Activated T-cell treated with anti-CD3 and anti-CD28 coated beads, Interleukin-2, amount 50 U/mL, for 24 hours (primary cell): ENCODE data around the gene NPNT.

Experiments
- DNase-seq: peaks from one replicate; pipeline ENCODE4 v3.0.0-alpha.2; 2020
- H3K27ac Mint-ChIP-seq: 2 replicates; pipeline ENCODE4 v1.8.0; 2020; ENCODE audit warnings: mild to moderate bottlenecking, mixed read lengths
- H3K27me3 Mint-ChIP-seq: 2 replicates; pipeline ENCODE4 v1.8.0; 2020; ENCODE audit warnings: mixed read lengths
- H3K36me3 Mint-ChIP-seq: 2 replicates; pipeline ENCODE4 v1.8.0; 2020; ENCODE audit warnings: low read depth, mixed read lengths
- H3K4me1 Mint-ChIP-seq: 2 replicates; pipeline ENCODE4 v1.8.0; 2020; ENCODE audit warnings: low read depth, mixed read lengths
- H3K4me3 Mint-ChIP-seq: 2 replicates; pipeline ENCODE4 v1.8.0; 2020; ENCODE audit warnings: mild to moderate bottlenecking, moderate library complexity, mixed read lengths
- H3K9me3 Mint-ChIP-seq: 2 replicates; pipeline ENCODE4 v1.8.0; 2020; ENCODE audit warnings: mixed read lengths

Gene NPNT

DNA sequence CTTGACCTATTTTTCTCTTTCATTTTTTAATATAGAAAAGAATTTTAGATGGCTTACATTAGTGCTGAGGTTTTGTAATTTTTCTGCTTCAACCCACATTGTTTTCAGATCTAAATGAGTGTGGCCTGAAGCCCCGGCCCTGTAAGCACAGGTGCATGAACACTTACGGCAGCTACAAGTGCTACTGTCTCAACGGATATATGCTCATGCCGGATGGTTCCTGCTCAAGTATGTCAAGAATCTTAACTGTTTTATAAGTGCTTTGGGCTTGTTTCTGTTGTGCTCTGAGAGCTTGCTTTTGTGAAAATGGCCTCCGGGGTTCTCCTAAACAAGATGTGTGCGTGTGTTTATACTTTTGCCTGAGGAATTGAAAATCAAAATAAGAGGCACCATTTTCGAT, 41.6 kb downstream of the NPNT start:
- peaks cover 2% of the 10 kb centered on the region for H3K27me3 Mint-ChIP-seq
- no peak overlapping the region for H3K27ac Mint-ChIP-seq
- no peak for DNase-seq
- H3K36me3 Mint-ChIP-seq: no peaks in the 10 kb centered on the region
- no peak overlapping the region for H3K4me3 Mint-ChIP-seq
- H3K4me1 Mint-ChIP-seq: no peaks in the 10 kb centered on the region
- no peaks in the 10 kb centered on the region for H3K9me3 Mint-ChIP-seq

DNA sequence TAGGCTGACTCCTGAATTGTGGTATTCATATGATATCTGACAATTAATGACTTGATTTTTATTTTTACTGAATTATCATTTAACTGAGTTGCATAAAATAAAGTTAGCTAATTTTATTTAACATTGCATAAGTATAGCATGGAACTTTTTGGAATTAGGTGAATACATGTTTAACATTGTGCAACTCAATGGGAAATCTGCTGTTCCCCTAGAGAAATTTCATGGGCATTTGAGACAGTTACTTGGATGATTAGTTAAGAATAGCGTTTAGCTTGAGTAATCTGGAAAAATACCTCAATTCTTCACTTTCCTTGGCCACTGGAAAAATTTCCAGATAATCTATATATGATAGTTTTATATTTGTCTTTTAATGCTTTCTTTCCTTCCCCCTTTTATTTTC, 42.5 kb downstream of the NPNT start:
- peaks cover 2% of the 10 kb centered on the region for H3K27me3 Mint-ChIP-seq
- H3K4me3 Mint-ChIP-seq: no peak overlapping the region
- no peak overlapping the region for H3K27ac Mint-ChIP-seq
- DNase-seq: no peak
- H3K9me3 Mint-ChIP-seq: no peaks in the 10 kb centered on the region
- no peaks in the 10 kb centered on the region for H3K4me1 Mint-ChIP-seq
- no peaks in the 10 kb centered on the region for H3K36me3 Mint-ChIP-seq

DNA sequence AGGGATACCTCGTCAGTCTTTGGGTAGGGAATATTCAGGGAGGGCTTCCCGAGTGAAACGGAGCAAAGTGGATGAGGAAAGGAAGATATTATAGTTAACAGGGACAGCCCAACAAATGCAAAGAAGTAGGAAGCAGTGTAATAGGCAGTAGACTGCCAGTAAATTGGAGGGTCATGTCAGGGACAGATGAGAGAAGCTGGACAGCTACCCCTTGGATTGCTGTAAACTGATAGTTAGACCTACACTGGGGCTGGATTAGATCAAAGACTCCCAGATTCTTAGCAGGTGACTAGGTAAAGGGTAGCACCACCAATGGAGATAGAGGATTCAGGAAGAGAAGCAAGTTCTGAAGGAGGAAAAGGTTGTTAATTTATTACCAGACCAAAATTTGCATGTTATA, 48.0 kb downstream of the NPNT start:
- H3K27me3 Mint-ChIP-seq: no peaks in the 10 kb centered on the region
- H3K4me3 Mint-ChIP-seq: no peak overlapping the region
- H3K27ac Mint-ChIP-seq: no peak overlapping the region
- peaks cover 3% of the 10 kb centered on the region for H3K9me3 Mint-ChIP-seq
- DNase-seq: no peak
- H3K4me1 Mint-ChIP-seq: no peaks in the 10 kb centered on the region
- H3K36me3 Mint-ChIP-seq: no peaks in the 10 kb centered on the region

DNA sequence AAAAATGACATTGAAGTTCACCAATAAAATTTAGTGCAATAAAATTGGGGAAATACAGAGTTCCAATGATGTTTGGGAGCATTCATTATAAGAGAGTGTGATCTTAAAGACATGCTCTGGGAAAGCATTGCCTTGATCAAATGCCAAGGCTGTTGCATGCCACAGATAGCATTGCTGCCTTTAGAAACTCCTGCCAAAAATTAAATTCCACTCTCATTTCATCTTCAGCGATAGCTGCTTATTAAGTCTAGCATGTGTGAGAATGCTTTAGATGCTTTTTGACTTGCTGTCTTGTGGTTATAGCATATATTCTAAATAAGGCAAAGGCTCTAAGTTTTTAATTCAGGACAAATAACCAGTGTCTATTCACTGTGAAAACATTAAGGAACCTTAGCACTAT, 49.3 kb downstream of the NPNT start:
- no peak overlapping the region for H3K27ac Mint-ChIP-seq
- H3K4me1 Mint-ChIP-seq: no peaks in the 10 kb centered on the region
- no peaks in the 10 kb centered on the region for H3K36me3 Mint-ChIP-seq
- peaks cover 3% of the 10 kb centered on the region for H3K9me3 Mint-ChIP-seq
- no peak for DNase-seq
- no peak overlapping the region for H3K4me3 Mint-ChIP-seq
- no peaks in the 10 kb centered on the region for H3K27me3 Mint-ChIP-seq

DNA sequence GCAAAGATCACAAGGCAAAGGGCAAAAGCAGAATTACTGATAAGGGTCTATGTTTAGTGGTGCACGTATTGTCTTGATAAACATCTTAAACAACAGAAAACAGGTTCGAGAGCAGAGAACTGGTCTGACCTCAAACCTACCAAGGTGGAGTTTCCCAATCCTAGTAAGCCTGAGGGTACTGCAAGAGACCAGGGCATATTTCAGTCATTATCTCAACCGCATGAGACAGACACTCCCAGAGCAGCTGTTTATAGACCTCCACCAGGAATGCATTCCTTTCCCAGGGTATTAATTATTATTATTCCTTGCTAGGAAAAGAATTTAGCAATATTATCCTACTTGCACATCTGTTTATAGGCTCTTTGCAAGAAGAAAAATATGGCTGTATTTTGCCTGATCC, 51.5 kb downstream of the NPNT start:
- DNase-seq: no peak
- no peaks in the 10 kb centered on the region for H3K27me3 Mint-ChIP-seq
- no peaks in the 10 kb centered on the region for H3K4me1 Mint-ChIP-seq
- H3K9me3 Mint-ChIP-seq: peaks cover 3% of the 10 kb centered on the region
- no peak overlapping the region for H3K4me3 Mint-ChIP-seq
- no peak overlapping the region for H3K27ac Mint-ChIP-seq
- H3K36me3 Mint-ChIP-seq: no peaks in the 10 kb centered on the region

DNA sequence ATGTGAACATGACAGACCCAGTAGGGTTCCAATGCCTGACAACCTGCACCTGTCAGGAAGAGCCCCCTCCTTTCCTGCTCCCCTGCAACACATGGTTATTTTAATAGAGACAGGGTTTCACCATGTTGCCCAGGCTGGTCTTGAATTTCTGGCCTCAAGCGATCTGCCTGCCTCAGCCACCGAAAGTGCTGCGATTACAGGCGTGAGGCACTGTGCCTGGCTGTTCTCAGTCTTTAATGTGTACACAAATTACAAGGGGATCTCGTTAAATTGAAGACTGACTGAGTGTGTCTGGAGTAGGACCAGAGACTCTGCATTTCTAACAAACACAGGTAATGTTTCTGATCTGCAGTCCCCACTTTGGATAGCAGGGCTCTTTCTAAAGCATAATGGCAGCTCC, 55.4 kb downstream of the NPNT start:
- Mint-ChIP-seq H3K4me3 (no peak overlapping the region), H3K27ac (no peak overlapping the region), H3K9me3 (peaks cover 3% of the 10 kb centered on the region), H3K36me3 (no peaks in the 10 kb centered on the region), H3K4me1 (no peaks in the 10 kb centered on the region), H3K27me3 (peaks cover 2% of the 10 kb centered on the region)
- DNase-seq: no peak

DNA sequence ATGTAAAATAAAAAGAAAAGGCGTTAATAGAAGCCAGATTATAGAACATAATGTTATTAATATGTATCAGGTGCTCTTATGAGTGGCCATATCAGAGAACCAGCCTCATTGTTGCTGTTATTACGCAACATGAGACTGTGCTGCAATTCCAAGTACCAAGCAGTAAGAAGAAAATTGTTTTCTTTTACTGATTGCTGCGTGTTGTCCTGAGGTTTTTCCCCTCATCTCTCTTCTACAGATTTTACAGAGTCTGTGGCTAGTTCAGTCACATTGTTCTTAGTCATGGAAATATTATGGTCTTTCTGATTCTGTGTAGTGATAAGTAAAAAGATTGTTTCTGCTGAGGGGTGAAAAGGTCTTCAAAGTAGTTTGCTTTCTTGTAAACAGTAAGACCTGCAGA, 55.9 kb downstream of the NPNT start:
- Mint-ChIP-seq H3K27ac (no peak overlapping the region), H3K4me3 (no peak overlapping the region), H3K4me1 (no peaks in the 10 kb centered on the region), H3K36me3 (no peaks in the 10 kb centered on the region), H3K9me3 (peaks cover 3% of the 10 kb centered on the region), H3K27me3 (peaks cover 2% of the 10 kb centered on the region)
- DNase-seq: no peak

DNA sequence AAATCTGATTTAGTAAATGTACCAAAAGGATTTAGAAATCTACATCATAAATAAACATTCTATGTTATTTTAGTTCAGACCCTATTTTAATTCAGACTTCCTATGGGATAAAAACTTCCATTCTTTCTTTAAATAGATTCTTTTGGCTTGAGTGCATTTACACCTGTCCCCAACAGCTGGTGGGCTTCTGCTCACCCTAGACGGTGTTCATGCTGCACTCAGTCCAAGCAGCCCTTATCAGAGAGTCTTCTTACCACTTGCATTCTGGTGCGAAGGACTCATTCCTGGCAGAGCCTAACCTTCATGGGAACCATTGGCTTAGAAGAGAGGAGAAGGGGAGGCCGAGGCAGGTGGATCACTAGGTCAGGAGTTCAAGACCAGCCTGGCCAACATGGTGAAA, 57.3 kb downstream of the NPNT start:
- no peaks in the 10 kb centered on the region for H3K36me3 Mint-ChIP-seq
- no peak overlapping the region for H3K27ac Mint-ChIP-seq
- H3K9me3 Mint-ChIP-seq: no peaks in the 10 kb centered on the region
- no peaks in the 10 kb centered on the region for H3K4me1 Mint-ChIP-seq
- H3K27me3 Mint-ChIP-seq: peaks cover 2% of the 10 kb centered on the region
- no peak for DNase-seq
- no peak overlapping the region for H3K4me3 Mint-ChIP-seq

DNA sequence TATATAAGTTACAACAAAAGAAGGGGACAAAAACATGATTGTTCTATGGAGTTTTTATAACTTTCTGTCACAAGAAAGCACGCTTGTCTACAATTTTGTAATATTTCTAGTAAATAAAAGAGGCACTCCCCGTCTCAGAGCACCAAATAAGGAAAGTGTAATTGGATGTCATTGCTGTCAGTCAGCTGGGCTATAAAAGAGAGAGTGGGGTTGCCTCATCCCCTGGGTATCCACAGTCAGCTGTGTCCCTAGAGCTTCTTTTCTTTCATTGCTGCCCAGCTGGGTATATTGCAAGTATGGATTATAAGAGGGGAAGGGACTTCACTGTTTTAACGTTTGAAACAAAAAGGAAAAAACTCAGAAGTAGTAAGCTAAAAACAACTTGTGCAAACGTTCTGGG, 61.3 kb downstream of the NPNT start:
- no peak for DNase-seq
- Mint-ChIP-seq H3K4me1 (no peaks in the 10 kb centered on the region), H3K27me3 (peaks cover 2% of the 10 kb centered on the region), H3K4me3 (no peak overlapping the region), H3K27ac (no peak overlapping the region), H3K36me3 (no peaks in the 10 kb centered on the region), H3K9me3 (no peaks in the 10 kb centered on the region)

DNA sequence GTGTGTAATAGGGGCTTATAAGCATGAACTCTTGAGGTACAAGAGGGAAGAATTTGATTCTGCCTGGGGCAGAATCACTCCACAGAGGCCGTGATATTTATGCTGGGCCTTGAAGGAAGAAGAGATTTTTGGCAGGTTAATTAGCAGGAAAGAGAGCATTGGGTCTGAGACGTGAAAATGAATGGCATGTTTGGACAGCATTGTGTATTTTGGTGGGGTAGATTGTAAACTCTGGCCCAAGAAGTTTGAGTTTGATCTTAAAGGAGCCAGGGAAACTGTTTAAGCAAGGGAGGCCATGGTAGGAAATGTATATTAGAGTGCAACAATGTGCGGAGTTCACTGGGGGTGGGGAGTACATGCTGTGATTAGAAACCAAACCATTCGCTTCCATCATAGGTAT, 62.4 kb downstream of the NPNT start:
- Mint-ChIP-seq H3K9me3 (no peaks in the 10 kb centered on the region), H3K4me1 (no peaks in the 10 kb centered on the region), H3K4me3 (no peak overlapping the region), H3K27ac (no peak overlapping the region), H3K36me3 (no peaks in the 10 kb centered on the region), H3K27me3 (peaks cover 2% of the 10 kb centered on the region)
- no peak for DNase-seq

DNA sequence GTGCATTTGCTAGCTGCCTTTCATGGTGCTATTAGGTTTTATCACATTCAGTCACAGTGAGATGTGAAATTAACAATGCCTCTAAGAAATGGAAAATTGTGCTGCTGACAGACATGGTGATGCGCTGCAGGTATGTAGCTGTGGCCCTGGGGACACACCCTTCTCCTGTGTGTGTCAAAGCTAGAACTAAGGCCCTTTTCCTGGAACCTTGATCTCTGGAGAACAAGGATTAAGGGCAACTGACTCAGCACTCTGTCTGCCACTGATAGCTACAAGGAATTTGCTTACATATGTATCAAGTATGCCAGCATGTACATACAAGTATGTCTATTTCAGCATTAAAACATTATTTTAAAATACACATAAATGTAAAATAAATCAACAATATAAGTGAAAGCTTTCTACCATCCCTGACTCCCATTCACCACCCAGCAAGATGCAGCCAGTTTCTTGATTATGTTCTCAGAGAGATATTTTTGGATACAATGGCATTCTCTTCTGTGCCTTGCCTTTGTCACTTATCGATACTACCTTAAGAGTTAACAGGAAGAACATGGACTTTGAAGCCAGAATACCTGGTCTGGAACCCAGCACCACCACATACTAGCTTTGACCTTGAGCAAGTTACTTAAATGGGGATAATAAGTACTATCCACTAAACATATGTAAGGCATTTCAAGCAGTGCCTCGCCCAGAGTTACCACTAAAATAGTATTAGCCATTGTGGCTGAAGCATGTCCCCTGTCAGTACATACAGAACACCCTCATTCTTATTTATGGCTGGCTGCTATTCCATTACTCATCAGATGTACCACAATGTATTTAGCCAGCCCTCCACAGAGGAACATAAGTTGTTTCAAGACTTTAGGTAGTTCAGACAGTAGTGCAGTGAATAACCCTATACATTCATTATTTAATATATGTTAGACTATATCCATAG, 68.5 kb downstream of the NPNT start:
- H3K27me3 Mint-ChIP-seq: peaks cover 3% of the 10 kb centered on the region
- no peak for DNase-seq
- H3K4me3 Mint-ChIP-seq: no peak overlapping the region
- H3K9me3 Mint-ChIP-seq: no peaks in the 10 kb centered on the region
- H3K36me3 Mint-ChIP-seq: no peaks in the 10 kb centered on the region
- H3K4me1 Mint-ChIP-seq: no peaks in the 10 kb centered on the region
- H3K27ac Mint-ChIP-seq: no peak overlapping the region

DNA sequence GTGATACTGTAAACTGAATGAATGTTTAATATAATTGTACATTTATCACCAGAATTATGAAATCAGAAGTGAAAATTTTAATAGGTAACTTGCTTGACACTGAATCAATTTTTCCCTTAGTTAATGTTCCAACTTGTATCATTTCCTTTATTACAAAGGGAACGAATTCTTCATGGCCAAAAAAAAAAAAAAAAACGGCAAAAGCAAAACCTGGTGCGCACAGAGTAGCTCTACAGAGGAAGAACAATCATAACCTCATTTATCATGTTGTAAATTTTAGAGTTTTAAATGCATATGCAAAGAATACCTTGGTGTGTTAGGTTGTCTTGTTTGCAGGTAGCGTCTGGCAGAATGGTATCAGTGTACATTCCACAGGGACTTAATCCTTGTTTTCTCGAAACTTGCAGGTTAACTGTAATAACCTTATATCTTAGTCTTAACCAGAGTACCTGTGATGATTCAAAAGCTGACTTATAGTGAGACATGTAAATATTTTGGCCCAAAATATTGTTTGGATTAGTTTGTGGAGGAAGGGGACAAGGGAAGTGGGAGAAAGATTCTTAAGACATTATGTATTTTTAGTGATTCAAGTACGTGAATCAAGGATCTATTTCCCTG, 70.0 kb downstream of the NPNT start:
- Mint-ChIP-seq H3K27ac (no peak overlapping the region), H3K4me1 (no peaks in the 10 kb centered on the region), H3K9me3 (no peaks in the 10 kb centered on the region), H3K27me3 (peaks cover 3% of the 10 kb centered on the region), H3K36me3 (no peaks in the 10 kb centered on the region), H3K4me3 (no peak overlapping the region)
- DNase-seq: no peak

DNA sequence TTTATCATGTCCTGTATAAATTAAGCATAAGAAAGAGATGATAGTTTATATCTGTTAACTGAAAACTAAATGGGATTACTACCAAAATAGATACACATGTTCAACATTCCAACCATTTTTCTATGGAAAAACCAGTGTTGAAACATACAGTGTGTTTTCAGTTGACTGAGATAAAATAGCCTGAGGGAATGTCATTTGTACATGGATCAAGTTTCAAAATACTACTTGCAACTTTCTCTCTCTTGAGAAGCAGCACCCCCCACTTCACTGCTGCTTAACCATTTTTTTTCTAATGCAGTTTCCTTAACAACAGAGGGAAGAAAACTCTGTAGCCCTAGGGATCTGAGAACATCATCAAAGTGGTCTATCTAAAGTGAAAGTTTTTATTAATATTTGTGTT, 70.8 kb downstream of the NPNT start:
- Mint-ChIP-seq H3K4me1 (no peaks in the 10 kb centered on the region), H3K4me3 (no peak overlapping the region), H3K27ac (no peak overlapping the region), H3K27me3 (peaks cover 4% of the 10 kb centered on the region), H3K36me3 (no peaks in the 10 kb centered on the region), H3K9me3 (no peaks in the 10 kb centered on the region)
- no peak for DNase-seq

DNA sequence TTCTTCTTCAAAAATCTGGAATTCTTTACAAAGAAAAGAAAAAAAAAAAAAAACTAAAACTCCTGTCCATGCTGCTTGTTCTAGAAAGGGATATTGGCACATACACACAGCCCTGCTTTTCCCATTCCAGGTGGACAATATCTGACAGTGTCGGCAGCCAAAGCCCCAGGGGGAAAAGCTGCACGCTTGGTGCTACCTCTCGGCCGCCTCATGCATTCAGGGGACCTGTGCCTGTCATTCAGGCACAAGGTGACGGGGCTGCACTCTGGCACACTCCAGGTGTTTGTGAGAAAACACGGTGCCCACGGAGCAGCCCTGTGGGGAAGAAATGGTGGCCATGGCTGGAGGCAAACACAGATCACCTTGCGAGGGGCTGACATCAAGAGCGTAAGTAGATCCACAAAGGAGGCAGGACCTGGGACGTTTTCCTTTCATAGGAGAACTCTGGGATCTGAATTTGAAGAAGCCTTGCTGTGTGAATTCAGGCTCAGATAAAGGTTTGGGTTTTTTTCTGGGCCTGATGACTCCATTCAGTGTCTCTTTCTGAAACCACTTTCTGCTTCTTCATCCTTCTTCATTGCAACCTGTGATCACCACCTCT, 71.9 kb downstream of the NPNT start:
- H3K4me1 Mint-ChIP-seq: no peaks in the 10 kb centered on the region
- H3K9me3 Mint-ChIP-seq: no peaks in the 10 kb centered on the region
- no peak for DNase-seq
- peaks cover 5% of the 10 kb centered on the region for H3K27me3 Mint-ChIP-seq
- no peak overlapping the region for H3K27ac Mint-ChIP-seq
- H3K36me3 Mint-ChIP-seq: no peaks in the 10 kb centered on the region
- H3K4me3 Mint-ChIP-seq: no peak overlapping the region

DNA sequence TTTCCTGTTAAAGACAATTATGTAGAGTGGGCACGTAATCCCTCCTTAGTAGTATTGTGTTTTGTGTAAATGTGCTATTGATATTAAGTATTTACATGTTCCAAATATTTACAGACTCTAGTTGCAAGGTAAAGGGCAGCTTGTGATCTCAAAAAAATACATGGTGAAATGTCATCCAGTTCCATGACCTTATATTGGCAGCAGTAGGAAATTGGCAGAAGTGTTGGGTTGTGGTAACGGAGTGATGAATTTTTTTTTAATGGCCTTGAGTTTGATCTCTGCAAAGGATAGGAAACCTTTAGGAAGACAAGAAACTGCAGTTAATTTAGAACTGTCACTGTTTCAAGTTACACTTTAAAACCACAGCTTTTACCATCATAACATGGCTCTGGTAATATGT, 74.3 kb downstream of the NPNT start:
- no peak for DNase-seq
- Mint-ChIP-seq H3K9me3 (no peaks in the 10 kb centered on the region), H3K27me3 (peaks cover 5% of the 10 kb centered on the region), H3K27ac (no peak overlapping the region), H3K4me1 (no peaks in the 10 kb centered on the region), H3K36me3 (no peaks in the 10 kb centered on the region), H3K4me3 (no peak overlapping the region)
